GM18867 (cell line): ENCODE measurements around the gene ITIH2.
A peak's percentile ranks its signal among the peaks of the same experiment; 100 is the strongest.
"Not testable (repeated sequence)": the region's sequence is repeated elsewhere in the genome, so short reads cannot be mapped to it uniquely, and the experiment has no call there.

Experiments
- ATAC-seq: cut with Tn5 transposase; IDR thresholded peaks from one replicate; pipeline ENCODE4 v1.9.1; 2021; ENCODE audit warnings: mild to moderate bottlenecking, moderate library complexity; ENCODE audit not compliant: unreplicated experiment

Gene ITIH2

GRCh38 chr10:7738536-7739407 lies 35.7 kb downstream of the ITIH2 start:
- ATAC-seq = no peak

GRCh38 chr10:7744307-7744706 lies 41.2 kb downstream of the ITIH2 start:
- no peak for ATAC-seq

- not testable (repeated sequence) for ATAC-seq
These were observed 45.5 kb downstream of the ITIH2 start for GRCh38 chr10:7748637-7749036.

GRCh38 chr10:7750222-7750621 lies 47.1 kb downstream of the ITIH2 start:
- no peak for ATAC-seq

GRCh38 chr10:7752251-7752650 lies 49.1 kb downstream of the ITIH2 start:
- no peak for ATAC-seq

- no peak for ATAC-seq
These were observed 52.0 kb downstream of the ITIH2 start for GRCh38 chr10:7755103-7755502.

GRCh38 chr10:7756360-7756992 lies 53.4 kb downstream of the ITIH2 start:
- ATAC-seq = no peak

GRCh38 chr10:7763929-7764328 lies 60.8 kb downstream of the ITIH2 start:
- ATAC-seq = no peak

- no peak for ATAC-seq
These were observed 63.1 kb downstream of the ITIH2 start for GRCh38 chr10:7766241-7766640.

GRCh38 chr10:7767209-7767608 lies 64.1 kb downstream of the ITIH2 start:
- no peak for ATAC-seq

- peak; percentile 55 for ATAC-seq
These were observed 65.3 kb downstream of the ITIH2 start for GRCh38 chr10:7768417-7768816.

- ATAC-seq = no peak
These were observed 71.0 kb downstream of the ITIH2 start for GRCh38 chr10:7773845-7774801.

GRCh38 chr10:7776777-7777176 lies 73.7 kb downstream of the ITIH2 start:
- ATAC-seq = no peak

- not testable (repeated sequence) for ATAC-seq
These were observed 79.1 kb downstream of the ITIH2 start for GRCh38 chr10:7782194-7782593.

- ATAC-seq = no peak
These were observed 83.3 kb downstream of the ITIH2 start for GRCh38 chr10:7786430-7786829.

GRCh38 chr10:7787150-7787856 lies 84.2 kb downstream of the ITIH2 start:
- ATAC-seq = peak; percentile 6

GRCh38 chr10:7787857-7788638 lies 84.9 kb downstream of the ITIH2 start, which contains the start of the genes ATP5F1C and KIN:
ATP5F1C (plus strand) TSS chr10:7788177; CDS start chr10:7788208, 31 bp downstream.
KIN (minus strand) TSS chr10:7787993; CDS start chr10:7787933, 60 bp downstream.
- ATAC-seq = peak; percentile 96

- ATAC-seq = peak; percentile 26
These were observed 85.6 kb downstream of the ITIH2 start for GRCh38 chr10:7788639-7789286.

- no peak for ATAC-seq
These were observed 86.3 kb downstream of the ITIH2 start for GRCh38 chr10:7789390-7789789.
